HG03520 (cell line): Measurements from ENCODE around the gene TMEM51.

ENCODE experiments used
- ATAC-seq: cut with Tn5 transposase; IDR thresholded peaks from one replicate; pipeline ENCODE4 v1.9.1; 2021; ENCODE audit warnings: mild to moderate bottlenecking, moderate library complexity; ENCODE audit not compliant: unreplicated experiment

TMEM51 gene

DNA sequence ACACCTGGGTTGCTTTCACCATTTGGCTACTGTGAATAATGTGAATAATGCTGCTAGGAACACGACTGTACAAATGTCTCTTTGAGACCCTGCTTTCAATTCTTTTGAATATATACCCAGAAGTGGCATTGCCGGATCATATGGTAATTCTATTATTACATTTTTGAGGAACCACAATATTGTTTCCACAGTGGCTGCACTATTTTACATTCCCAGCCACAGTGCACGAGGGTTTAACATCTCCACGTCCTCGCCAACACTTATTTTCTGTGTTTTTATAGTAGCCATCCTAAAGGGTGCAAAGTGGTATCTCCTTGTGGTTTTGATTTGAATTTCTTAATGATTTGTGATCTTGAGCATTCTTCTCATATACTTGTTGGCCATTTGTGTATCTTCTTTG lies 109.2 kb downstream of the TMEM51 start:
- ATAC-seq, result no peak

DNA sequence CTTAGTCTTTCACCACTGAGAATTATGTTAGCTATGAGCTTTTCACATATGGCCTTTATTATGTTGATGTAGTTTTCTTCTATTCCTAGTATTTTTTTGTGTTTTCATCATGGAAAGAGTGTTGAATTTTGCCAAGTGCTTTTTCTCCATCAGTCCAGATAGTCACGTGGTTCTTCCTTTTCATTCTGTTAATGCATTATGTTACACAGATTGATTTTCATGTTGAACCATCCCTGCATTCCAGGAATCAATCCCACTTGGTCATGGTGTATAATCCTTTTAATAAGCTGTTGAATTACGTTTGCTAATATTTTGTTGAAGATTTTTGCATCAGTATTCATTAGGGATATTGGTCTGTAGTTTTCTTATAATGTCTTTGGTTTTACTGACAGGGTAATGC lies 111.2 kb downstream of the TMEM51 start:
- ATAC-seq, result no peak
